AG10803 (cell line): Measurements from ENCODE around the gene RIN1.
A peak's percentile ranks its signal among the peaks of the same experiment; 100 is the strongest.

Experiments
- DNase-seq: peaks from one replicate; pipeline ENCODE4 v3.0.0; 2010; ENCODE audit warnings: low read depth
- H3K4me3 ChIP-seq: 2 replicates; pipeline ENCODE4 v1.5.1; 2011; ENCODE audit warnings: mild to moderate bottlenecking, low read length, control low read depth
- TF ChIP-seq, protein P1 (sequence below): conservative IDR thresholded peaks from 2 replicates; pipeline ENCODE4 v1.5.1; 2011; ENCODE audit warnings: mild to moderate bottlenecking, low read length, control low read depth, inconsistent platforms

The RIN1 gene

DNA sequence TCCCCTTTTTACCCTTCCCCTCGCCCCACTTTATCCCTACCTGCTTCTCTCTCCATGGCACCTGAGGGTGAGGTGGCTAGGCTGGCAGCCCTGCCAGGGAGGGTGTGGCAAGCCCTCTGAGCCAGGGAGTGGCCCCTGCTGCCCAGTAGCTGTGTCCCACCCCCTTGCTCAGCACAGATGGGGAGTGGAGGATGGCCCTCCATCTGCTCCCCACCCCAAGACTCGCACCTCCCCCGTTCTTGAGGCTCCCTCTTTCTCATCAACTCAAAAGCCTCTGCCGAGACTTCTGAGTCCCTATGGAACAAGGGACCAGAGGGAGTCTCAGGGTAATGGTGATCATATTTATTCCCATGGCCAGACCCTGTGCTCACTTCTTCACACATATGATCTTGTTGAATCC is 42.9 kb downstream of the RIN1 start:
- TF ChIP-seq, protein P1, sequence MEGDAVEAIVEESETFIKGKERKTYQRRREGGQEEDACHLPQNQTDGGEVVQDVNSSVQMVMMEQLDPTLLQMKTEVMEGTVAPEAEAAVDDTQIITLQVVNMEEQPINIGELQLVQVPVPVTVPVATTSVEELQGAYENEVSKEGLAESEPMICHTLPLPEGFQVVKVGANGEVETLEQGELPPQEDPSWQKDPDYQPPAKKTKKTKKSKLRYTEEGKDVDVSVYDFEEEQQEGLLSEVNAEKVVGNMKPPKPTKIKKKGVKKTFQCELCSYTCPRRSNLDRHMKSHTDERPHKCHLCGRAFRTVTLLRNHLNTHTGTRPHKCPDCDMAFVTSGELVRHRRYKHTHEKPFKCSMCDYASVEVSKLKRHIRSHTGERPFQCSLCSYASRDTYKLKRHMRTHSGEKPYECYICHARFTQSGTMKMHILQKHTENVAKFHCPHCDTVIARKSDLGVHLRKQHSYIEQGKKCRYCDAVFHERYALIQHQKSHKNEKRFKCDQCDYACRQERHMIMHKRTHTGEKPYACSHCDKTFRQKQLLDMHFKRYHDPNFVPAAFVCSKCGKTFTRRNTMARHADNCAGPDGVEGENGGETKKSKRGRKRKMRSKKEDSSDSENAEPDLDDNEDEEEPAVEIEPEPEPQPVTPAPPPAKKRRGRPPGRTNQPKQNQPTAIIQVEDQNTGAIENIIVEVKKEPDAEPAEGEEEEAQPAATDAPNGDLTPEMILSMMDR = no peak
- DNase-seq = no peak
- no peak overlapping the region for H3K4me3 ChIP-seq

DNA sequence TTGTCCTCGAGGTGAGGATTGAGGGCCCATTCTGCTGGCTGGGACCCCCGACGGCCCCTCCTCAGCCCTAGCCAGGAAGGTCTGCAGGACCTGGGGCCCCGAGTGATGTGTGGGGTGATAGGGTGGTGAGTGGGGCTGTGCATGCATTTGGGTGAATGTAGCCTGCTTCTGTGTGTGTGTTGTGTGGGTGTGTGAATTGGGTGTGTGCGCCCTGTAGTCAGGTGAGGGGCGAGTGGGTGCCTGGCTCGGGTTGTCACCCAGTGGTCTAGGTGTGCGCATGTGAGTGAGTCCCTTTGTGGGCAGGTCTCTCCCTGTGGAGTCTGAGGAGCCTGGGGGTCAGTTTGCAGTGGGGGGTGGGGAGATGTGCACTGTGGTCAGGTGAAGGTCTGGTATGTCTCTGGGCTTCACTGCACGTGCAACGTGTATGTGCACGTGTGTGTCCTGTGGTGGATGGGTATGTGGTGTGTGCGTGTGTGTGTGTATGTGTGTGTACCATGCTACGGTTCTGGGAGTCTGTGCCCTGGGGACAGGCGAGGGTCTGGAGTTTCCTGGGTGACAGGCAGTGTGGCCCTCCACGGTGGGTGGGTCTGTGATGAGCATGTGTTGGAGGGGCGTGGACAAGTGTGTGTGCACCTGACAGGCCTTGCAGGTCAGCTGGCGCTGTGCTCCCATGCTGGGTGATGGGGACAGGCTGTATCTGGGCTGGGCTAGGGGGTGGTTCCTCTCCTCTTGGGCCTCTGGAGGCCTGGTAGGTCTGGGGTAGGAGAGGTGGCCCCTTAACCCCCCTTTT is 43.5 kb downstream of the RIN1 start:
- TF ChIP-seq, protein P1 = no peak
- no peak for DNase-seq
- no peak overlapping the region for H3K4me3 ChIP-seq

DNA sequence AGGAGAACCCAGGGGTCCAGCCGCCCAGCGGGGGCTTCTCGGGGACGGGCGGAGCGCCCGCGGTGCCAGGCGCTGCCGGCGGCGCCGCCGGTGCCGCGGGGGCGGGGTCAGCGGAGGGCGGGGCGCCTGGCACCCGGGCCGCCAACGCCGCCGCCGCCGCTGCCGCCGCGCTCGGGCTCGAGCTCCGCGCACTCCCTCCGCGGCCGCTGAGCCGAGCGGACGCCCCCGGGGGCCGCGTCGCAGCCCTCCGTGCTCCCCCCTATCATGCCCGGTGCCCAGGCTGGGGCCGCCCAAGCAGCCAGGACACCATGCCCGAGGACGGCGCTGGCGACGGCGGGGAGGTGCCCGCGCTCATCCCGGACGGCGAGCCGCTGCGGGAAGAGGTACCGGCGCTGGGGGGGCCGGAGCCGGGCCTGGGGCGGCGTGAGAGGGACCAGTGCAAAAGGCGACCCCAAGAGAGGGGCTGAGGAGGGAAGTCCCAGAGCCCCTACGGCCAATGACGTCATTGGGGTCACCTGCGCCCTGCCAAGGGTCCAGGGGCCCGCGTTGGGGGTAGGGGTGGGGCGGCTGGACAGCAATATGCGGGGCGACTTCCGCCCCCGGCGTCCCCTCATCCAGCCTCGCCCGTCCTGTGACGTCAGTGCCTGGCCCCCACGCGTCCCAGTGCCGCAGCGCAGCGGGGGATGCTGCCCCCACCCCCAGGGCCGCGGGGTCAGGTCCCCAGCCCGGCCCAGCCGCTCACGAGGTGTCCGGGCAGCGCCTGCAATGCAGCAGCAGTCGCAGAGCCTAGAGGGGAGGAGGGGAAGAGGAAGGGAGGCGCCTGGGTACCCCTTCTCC is 44.3 kb downstream of the RIN1 start, which contains the start of gene TMEM151A:
Gene TMEM151A, plus strand, starts transcription at position 189 of the 837 bp plus-strand sequence. Its CDS starts 120 bp downstream, at position 309.
- no peak for DNase-seq

DNA sequence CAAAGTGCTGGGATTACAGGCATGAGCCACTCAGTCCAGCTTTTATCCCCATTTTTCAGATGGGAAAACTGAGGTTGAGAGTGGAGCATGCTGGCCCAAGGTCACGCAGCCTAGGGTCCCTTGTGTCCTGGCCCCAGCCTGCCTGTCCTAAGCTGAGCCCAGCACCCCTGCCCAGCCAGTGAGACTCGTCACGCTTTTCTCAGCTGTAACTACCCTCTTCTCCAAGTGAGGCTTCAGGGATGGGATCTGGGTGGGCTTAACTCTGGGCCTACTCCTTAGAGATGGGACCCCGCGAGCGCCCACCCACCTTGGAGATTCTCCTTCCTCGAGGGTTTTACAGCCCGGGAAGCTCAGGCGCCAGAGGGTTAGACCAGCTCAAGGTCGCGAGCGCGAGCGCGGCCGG is 44.9 kb downstream of the RIN1 start:
- no peak for DNase-seq
- no peak overlapping the region for H3K4me3 ChIP-seq
- TF ChIP-seq, protein P1 = no peak

More for the DNA sequence above, 44.3 kb downstream of the RIN1 start, which contains the start of gene TMEM151A:
- no peak within 1 kb of the TSS for H3K4me3 ChIP-seq
- TF ChIP-seq, protein P1 = no peak

DNA sequence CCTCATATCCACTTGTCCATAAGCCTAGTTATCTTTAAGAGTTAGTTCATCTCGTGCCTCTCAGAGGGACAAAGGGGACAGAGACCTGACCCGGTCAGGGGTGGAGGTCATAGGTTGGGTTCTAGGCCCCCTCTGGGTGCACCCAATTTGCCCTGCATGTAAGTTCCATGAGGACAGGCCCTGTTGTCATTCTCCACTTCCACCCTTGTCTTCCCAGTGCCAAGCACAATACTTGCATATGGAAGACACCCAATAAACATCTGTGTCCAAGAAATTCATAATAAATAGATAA is 46.0 kb downstream of the RIN1 start:
- TF ChIP-seq, protein P1 = no peak
- no peak overlapping the region for H3K4me3 ChIP-seq
- DNase-seq = no peak

DNA sequence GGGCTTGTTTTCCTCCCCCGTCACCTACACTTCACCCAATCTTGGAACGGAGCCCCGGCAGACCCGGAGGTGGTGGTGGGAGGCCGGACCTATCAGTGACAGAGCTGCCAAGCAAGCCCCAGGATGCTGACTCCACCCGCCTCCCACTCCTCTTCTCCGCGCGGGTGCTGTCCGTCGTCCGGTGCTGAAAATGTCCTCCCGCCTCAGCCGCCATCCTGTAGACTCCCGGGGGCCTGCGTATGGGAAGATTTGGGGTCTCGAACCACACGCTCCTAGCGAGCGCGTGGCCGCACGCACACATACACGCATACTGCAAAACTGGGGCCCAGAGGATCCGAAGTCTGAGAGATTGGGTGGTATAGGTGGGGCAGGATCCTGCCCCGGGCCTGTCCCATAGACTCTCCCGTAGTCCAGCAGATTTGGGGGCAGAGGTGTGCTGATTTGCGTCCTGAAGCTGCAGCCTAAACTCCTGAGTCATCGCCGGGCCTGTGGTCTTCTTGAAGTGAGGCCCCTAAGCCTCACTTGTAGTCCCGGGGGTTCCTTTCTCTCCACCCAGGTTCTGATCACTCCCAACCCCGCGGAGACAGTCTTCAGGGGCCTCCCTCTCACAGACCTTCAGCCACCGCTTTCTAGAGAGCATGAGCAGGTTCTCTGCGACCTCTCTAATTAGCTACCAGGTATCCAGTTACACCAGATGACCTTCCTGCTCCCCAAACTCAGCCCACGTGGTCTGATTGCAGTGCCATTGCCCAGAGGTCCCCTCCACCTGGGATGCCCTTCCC is 46.5 kb downstream of the RIN1 start:
- no peak for DNase-seq
- TF ChIP-seq, protein P1 = no peak
- peak overlapping the region; percentile 92 for H3K4me3 ChIP-seq
